ENCODE measurements around the gene NACA. TPM values are rescaled to one million over a fixed set of nuclear protein-coding genes. Genes with fewer than 3 reads are reported as not detected.
A peak's percentile ranks its signal among the peaks of the same experiment; 100 is the strongest.

Gene NACA
- total and polyA plus RNA-seq, 12 donors, result 757 to 1,809 (median 1,236) TPM

DNA sequence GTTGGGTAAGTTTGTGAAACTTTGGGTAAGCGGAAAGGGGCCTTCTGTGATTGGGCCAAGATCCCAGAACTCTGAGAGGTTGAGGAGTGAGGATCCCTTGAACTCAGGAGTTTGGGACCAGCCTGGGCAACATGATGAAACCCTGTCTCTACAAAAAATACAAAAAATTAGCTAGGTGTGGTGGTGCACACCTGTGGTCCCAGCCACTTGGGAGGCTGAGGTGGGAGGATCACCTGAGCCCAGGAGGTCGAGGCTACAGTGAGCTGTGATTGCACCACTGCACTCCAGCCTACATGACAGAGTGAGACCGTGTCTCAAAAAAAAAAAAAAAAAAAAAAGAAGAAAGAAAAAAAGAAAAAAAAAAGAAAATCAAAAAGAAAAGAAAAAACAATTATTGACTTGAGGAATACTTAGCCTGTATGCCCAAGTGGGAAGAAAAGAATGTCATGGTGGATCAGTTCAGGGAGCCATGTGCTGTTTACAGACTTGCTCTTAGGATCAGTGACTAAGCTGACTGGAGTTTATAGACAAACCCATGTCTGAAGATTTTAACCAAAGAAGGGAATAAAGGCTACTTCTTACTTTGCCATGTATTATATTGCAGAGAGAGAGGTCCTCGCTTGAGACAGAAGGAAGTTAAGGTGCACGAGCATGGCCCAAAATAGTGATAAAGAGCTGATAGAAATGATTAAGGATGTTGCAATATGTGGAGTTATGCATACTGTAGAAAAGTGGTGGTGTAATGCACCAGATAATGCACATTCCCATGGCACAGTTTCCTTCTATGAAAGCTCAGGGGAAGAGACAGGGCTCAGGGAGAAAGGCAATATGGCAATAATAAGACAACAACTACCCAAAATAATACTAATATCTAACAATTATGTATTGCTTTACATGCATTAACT is 38.9 kb upstream of the NACA start:
- Histone ChIP-seq H3K27ac (no peak overlapping the region), H3K4me1 (replicated peaks in 1 of 2) (peaks cover 2 to 9% of the 10 kb centered on the region in 2 donors)
- 71 to 79% (median 75%) methylated on average over 5 of the region's 5 CpGs for WGBS, 4 donors

DNA sequence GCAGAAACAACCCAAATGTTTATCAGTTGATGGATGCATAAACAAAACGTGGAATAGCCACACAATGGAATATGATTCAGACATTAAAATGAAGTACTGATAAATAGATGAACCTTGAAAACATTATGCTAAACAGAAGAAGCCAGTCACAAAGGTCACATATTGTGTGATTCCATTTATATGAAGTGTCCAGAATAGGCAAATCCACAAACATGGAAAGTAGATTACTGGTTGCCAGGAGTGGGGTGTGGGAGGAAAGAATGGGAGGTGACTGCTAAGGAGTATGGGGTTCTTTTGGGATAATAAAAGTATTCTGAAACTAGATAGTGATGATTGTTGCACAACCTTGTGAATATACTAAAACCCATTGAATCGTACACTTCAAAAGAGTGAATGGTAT is 36.7 kb upstream of the NACA start:
- WGBS, 4 donors, result 56 to 67% (median 59%) methylated on average over 2 of the region's 2 CpGs
- TF ChIP-seq POLR2A (IDR thresholded peaks at IDR 0.05), result no peak
- TF ChIP-seq, protein P1, sequence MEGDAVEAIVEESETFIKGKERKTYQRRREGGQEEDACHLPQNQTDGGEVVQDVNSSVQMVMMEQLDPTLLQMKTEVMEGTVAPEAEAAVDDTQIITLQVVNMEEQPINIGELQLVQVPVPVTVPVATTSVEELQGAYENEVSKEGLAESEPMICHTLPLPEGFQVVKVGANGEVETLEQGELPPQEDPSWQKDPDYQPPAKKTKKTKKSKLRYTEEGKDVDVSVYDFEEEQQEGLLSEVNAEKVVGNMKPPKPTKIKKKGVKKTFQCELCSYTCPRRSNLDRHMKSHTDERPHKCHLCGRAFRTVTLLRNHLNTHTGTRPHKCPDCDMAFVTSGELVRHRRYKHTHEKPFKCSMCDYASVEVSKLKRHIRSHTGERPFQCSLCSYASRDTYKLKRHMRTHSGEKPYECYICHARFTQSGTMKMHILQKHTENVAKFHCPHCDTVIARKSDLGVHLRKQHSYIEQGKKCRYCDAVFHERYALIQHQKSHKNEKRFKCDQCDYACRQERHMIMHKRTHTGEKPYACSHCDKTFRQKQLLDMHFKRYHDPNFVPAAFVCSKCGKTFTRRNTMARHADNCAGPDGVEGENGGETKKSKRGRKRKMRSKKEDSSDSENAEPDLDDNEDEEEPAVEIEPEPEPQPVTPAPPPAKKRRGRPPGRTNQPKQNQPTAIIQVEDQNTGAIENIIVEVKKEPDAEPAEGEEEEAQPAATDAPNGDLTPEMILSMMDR (IDR thresholded peaks at IDR 0.05), result no peak
- no peak overlapping the region for H3K27ac ChIP-seq
- peaks cover 0 to 6% (median 0%) of the 10 kb centered on the region in 3 donors for H3K9me3 ChIP-seq (replicated peaks in 1 of 3)
- intact Hi-C loops (cut with DNase I), result no loop called here
- H3K27me3 ChIP-seq, result no peaks in the 10 kb centered on the region
- H3K4me1 ChIP-seq (replicated peaks in 1 of 2), result peaks cover 4 to 13% of the 10 kb centered on the region in 2 donors
- H3K36me3 ChIP-seq (replicated peaks in 1 of 2), result no peaks in the 10 kb centered on the region
- DNase-seq, result no peak
- no peak overlapping the region for H3K4me3 ChIP-seq

More for the DNA sequence above, 38.9 kb upstream of the NACA start:
- Histone ChIP-seq H3K9me3 (replicated peaks in 1 of 3) (no peaks in the 10 kb centered on the region), H3K4me3 (no peak overlapping the region), H3K27me3 (no peaks in the 10 kb centered on the region), H3K36me3 (replicated peaks in 1 of 2) (no peaks in the 10 kb centered on the region)
- no peak for TF ChIP-seq POLR2A (IDR thresholded peaks at IDR 0.05)
- TF ChIP-seq, protein P1 (IDR thresholded peaks at IDR 0.05), result no peak
- no peak for DNase-seq
- intact Hi-C loops (cut with DNase I), result no loop called here

DNA sequence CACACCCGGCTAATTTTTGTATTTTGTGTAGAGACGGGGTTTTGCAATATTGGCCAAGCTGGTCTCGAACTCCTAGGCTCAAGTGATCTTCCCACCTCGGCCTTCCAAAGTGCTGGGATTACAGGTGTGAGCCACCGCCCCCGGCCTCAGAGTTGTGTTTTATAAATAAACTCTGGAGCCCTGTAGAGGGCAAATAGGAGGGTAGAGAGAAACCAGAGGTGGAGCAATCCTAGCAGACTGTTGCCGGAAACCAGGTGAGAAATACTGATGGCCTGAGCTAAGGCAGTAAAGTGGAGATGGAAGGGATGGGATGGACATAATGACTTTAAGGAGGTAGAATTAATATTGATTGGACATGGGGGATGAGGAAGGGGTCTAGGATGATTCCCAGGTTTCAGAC is 35.4 kb upstream of the NACA start:
- intact Hi-C loops (cut with DNase I), result no loop called here
- Histone ChIP-seq H3K4me1 (replicated peaks in 1 of 2) (peaks cover 4 to 13% of the 10 kb centered on the region in 2 donors), H3K27ac (no peak overlapping the region), H3K27me3 (no peaks in the 10 kb centered on the region), H3K9me3 (replicated peaks in 1 of 3) (peaks cover 0 to 6% (median 0%) of the 10 kb centered on the region in 3 donors), H3K4me3 (no peak overlapping the region), H3K36me3 (replicated peaks in 1 of 2) (no peaks in the 10 kb centered on the region)
- WGBS, 4 donors, result 81 to 93% (median 85%) methylated on average over 7 of the region's 7 CpGs
- TF ChIP-seq POLR2A (IDR thresholded peaks at IDR 0.05), result no peak
- TF ChIP-seq, protein P1 (IDR thresholded peaks at IDR 0.05), result no peak
- no peak for DNase-seq

DNA sequence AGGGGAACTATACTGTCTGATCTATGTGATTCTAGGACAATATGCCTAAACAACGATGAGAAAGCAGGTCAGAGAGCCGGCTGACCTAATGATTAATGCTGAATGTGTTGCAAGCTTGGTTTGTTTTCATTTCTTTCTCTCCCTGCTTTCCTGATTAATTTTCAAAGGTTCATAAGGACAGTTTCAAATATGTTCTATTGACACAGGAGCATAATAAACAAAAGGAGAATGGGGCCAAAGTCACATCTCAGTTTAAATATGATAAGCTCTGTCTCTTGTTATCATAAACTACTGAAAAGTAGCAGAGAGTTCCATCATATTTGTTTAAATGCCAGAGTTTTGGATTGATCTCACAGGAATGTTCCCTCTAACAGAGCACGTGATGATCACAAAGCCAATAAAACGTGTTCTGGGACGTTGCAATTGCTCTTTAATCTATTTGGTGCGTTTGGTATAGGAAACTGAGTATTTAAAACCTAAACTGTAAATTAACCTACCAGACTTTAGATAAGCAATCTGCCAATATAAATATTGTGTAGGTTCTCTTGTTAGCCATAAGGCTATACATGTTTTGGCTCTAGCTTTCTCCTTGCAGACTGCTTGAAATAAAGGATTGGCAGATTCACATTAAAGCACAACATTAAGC is 34.3 kb upstream of the NACA start:
- peak in 1 of 7 donors; percentile 14 for DNase-seq
- Histone ChIP-seq H3K4me1 (replicated peaks in 1 of 2) (peaks cover 4 to 13% of the 10 kb centered on the region in 2 donors), H3K27ac (peak overlapping the region in 3 of 5 donors; percentile 5 to 30 (median 25)), H3K4me3 (no peak overlapping the region), H3K27me3 (no peaks in the 10 kb centered on the region), H3K9me3 (replicated peaks in 1 of 3) (peaks cover 0 to 6% (median 0%) of the 10 kb centered on the region in 3 donors), H3K36me3 (replicated peaks in 1 of 2) (no peaks in the 10 kb centered on the region)
- 27 to 35% (median 32%) methylated on average over 6 of the region's 6 CpGs for WGBS, 4 donors
- TF ChIP-seq, protein P1 (IDR thresholded peaks at IDR 0.05), result no peak
- TF ChIP-seq POLR2A (IDR thresholded peaks at IDR 0.05), result no peak
- intact Hi-C loops (cut with DNase I), result loop anchor here (5.0 kb wide), 2 partner anchors 228 to 243 kb away; no protein-coding TSS in a partner anchor
